H9 (cell line): ENCODE data around the gene NLRP4. TPM values are rescaled to one million over a fixed set of nuclear protein-coding genes. Genes with fewer than 3 reads are reported as not detected.

Source experiments
- DNase-seq: peaks from one replicate; pipeline ENCODE4 v3.0.0-alpha.2; 2017
- H2AFZ ChIP-seq: one replicate; pipeline ENCODE4 v1.6.1; 2013; ENCODE audit warnings: mild to moderate bottlenecking, low read length, control low read depth, moderate library complexity
- H2AK5ac ChIP-seq: 2 replicates; pipeline ENCODE4 v1.6.1; 2013; ENCODE audit warnings: low read length, control low read depth, mixed read lengths; ENCODE audit not compliant: insufficient read length
- H2BK120ac ChIP-seq: one replicate; pipeline ENCODE4 v1.6.1; 2013; ENCODE audit warnings: low read depth, mild to moderate bottlenecking, low read length, control low read depth, inconsistent platforms; ENCODE audit not compliant: poor library complexity, severe bottlenecking
- H2BK12ac ChIP-seq: 2 replicates; pipeline ENCODE4 v1.6.1; 2013; ENCODE audit warnings: low read length, control low read depth, mixed read lengths, low read depth; ENCODE audit not compliant: insufficient read length
- H2BK15ac ChIP-seq: 2 replicates; pipeline ENCODE4 v1.6.1; 2013; ENCODE audit warnings: low read depth, low read length, control low read depth
- H2BK20ac ChIP-seq: one replicate; pipeline ENCODE4 v1.6.1; 2013; ENCODE audit warnings: low read depth, mild to moderate bottlenecking, low read length, control low read depth, inconsistent platforms; ENCODE audit not compliant: poor library complexity, severe bottlenecking
- H2BK5ac ChIP-seq: 2 replicates; pipeline ENCODE4 v1.6.1; 2013; ENCODE audit warnings: low read length, control low read depth, mixed read lengths; ENCODE audit not compliant: insufficient read length
- H3K14ac ChIP-seq: 2 replicates; pipeline ENCODE4 v1.6.1; 2013; ENCODE audit warnings: low read length, control low read depth; ENCODE audit not compliant: insufficient read depth
- H3K18ac ChIP-seq: 2 replicates; pipeline ENCODE4 v1.6.1; 2013; ENCODE audit warnings: low read depth, mild to moderate bottlenecking, mixed read lengths, low read length, control low read depth; ENCODE audit not compliant: insufficient read length
- H3K23ac ChIP-seq: 2 replicates; pipeline ENCODE4 v1.6.1; 2013; ENCODE audit warnings: low read length, control low read depth, mixed read lengths, low read depth; ENCODE audit not compliant: insufficient read length
- H3K23me2 ChIP-seq: 2 replicates; pipeline ENCODE4 v1.6.1; 2013; ENCODE audit warnings: low read depth, mild to moderate bottlenecking, mixed read lengths, low read length, control low read depth; ENCODE audit not compliant: insufficient read length, poor library complexity, severe bottlenecking
- H3K27ac ChIP-seq: 2 replicates; pipeline ENCODE4 v1.5.1; 2013; ENCODE audit warnings: low read length, control low read depth, mixed read lengths, low read depth; ENCODE audit not compliant: insufficient read length
- H3K27me3 ChIP-seq: 2 replicates; pipeline ENCODE4 v1.6.1; 2013; ENCODE audit warnings: low read length, control low read depth, inconsistent platforms; ENCODE audit not compliant: insufficient read depth
- H3K4ac ChIP-seq: 2 replicates; pipeline ENCODE4 v1.6.1; 2013; ENCODE audit warnings: low read depth, mild to moderate bottlenecking, control low read depth, inconsistent platforms, low read length, moderate library complexity
- H3K4me1 ChIP-seq: 2 replicates; pipeline ENCODE4 v1.6.1; 2013; ENCODE audit warnings: low read length, control low read depth, inconsistent platforms; ENCODE audit not compliant: insufficient read depth
- H3K4me2 ChIP-seq: 2 replicates; pipeline ENCODE4 v1.6.1; 2013; ENCODE audit warnings: low read length, control low read depth, mixed read lengths; ENCODE audit not compliant: insufficient read length, insufficient read depth
- H3K56ac ChIP-seq: 2 replicates; pipeline ENCODE4 v1.6.1; 2013; ENCODE audit warnings: low read depth, mild to moderate bottlenecking, mixed read lengths, low read length, control low read depth; ENCODE audit not compliant: insufficient read length
- H3K79me1 ChIP-seq: 2 replicates; pipeline ENCODE4 v1.6.1; 2013; ENCODE audit warnings: low read depth, mild to moderate bottlenecking, moderate library complexity, low read length, control low read depth, inconsistent platforms; ENCODE audit not compliant: insufficient read depth, poor library complexity, severe bottlenecking
- H3K79me2 ChIP-seq: 2 replicates; pipeline ENCODE4 v1.6.1; 2013; ENCODE audit warnings: low read length, control low read depth, inconsistent platforms; ENCODE audit not compliant: insufficient read depth
- H3K9ac ChIP-seq: 2 replicates; pipeline ENCODE4 v1.6.1; 2013; ENCODE audit warnings: low read length, control low read depth, mixed read lengths; ENCODE audit not compliant: insufficient read length; ENCODE audit errors: extremely low read depth
- H3K9me3 ChIP-seq: one replicate; pipeline ENCODE4 v1.6.1; 2013; ENCODE audit warnings: low read depth, low read length, inconsistent platforms; ENCODE audit not compliant: control insufficient read depth
- H3T11ph ChIP-seq: one replicate; pipeline ENCODE4 v1.6.1; 2013; ENCODE audit warnings: mild to moderate bottlenecking, low read length, control low read depth, inconsistent platforms
- H4K20me1 ChIP-seq: one replicate; pipeline ENCODE4 v1.6.1; 2013; ENCODE audit not compliant: control insufficient read depth, insufficient read length, insufficient read depth
- H4K5ac ChIP-seq: 2 replicates; pipeline ENCODE4 v1.6.1; 2013; ENCODE audit warnings: low read depth, mild to moderate bottlenecking, mixed read lengths, low read length, control low read depth; ENCODE audit not compliant: insufficient read length
- H4K8ac ChIP-seq: replicated peaks from 2 replicates; pipeline ENCODE4 v1.6.1; 2013; ENCODE audit warnings: low read length, control low read depth, mixed read lengths, low read depth; ENCODE audit not compliant: insufficient read length
- H4K91ac ChIP-seq: 2 replicates; pipeline ENCODE4 v1.6.1; 2013; ENCODE audit warnings: low read depth, mild to moderate bottlenecking, moderate library complexity, mixed read lengths, low read length, control low read depth; ENCODE audit not compliant: insufficient read length
- H3K27ac Mint-ChIP-seq, 3 experiments: 2 replicates in 2 of 3; 3 replicates in 1 of 3; pipeline ENCODE4 v1.8.0; 2020 to 2021; ENCODE audit warnings: mixed read lengths in 3 of 3, mild to moderate bottlenecking in 1 of 3, moderate library complexity in 1 of 3
- H3K27me3 Mint-ChIP-seq: 2 replicates; pipeline ENCODE4 v1.8.0; 2021; ENCODE audit warnings: low read depth, mild to moderate bottlenecking, moderate library complexity, mixed read lengths
- H3K36me3 Mint-ChIP-seq, 3 experiments: 2 replicates in 2 of 3; 3 replicates in 1 of 3; pipeline ENCODE4 v1.8.0; 2020 to 2021; ENCODE audit warnings: low read depth in 3 of 3, mixed read lengths in 3 of 3; ENCODE audit not compliant: insufficient read depth in 1 of 3
- H3K4me1 Mint-ChIP-seq, 2 experiments: 2 replicates each; pipeline ENCODE4 v1.8.0; 2020; ENCODE audit warnings: mixed read lengths in 2 of 2
- H3K4me3 Mint-ChIP-seq, 2 experiments: 2 replicates in 1 of 2; 3 replicates in 1 of 2; pipeline ENCODE4 v1.8.0; 2020 to 2021; ENCODE audit warnings: mild to moderate bottlenecking in 2 of 2, mixed read lengths in 2 of 2, moderate library complexity in 1 of 2
- H3K9me3 Mint-ChIP-seq, 2 experiments: 2 replicates in 1 of 2; 3 replicates in 1 of 2; pipeline ENCODE4 v1.8.0; 2020; ENCODE audit warnings: mild to moderate bottlenecking in 2 of 2, mixed read lengths in 2 of 2, moderate library complexity in 1 of 2
- WGBS: extraction: QIAGEN DNeasy Blood & Tissue Kit; methylation state at CpG from one replicate; pipeline ENCODE4 v1.1.7; 2013; ENCODE audit warnings: missing lambda C conversion rate, low lambda C conversion rate, mixed read lengths; ENCODE audit not compliant: insufficient read length; ENCODE audit errors: extremely low coverage; 5-methylcytosine and 5-hydroxymethylcytosine counted together
- total RNA-seq: library from RNA; stranded (reverse); gene quantifications from 2 replicates; pipeline ENCODE4 v1.2.1, GENCODE V29; 2021
- TF ChIP-seq, protein P1 (sequence below): fragments of 200-600 bp; sonication (generic); conservative IDR thresholded peaks from 3 replicates; pipeline ENCODE4 v1.8.0; 2021; ENCODE audit warnings: antibody characterized with exemption, mild to moderate bottlenecking

Gene NLRP4
- total RNA-seq, 1 experiment from 2014 or later = not detected

DNA sequence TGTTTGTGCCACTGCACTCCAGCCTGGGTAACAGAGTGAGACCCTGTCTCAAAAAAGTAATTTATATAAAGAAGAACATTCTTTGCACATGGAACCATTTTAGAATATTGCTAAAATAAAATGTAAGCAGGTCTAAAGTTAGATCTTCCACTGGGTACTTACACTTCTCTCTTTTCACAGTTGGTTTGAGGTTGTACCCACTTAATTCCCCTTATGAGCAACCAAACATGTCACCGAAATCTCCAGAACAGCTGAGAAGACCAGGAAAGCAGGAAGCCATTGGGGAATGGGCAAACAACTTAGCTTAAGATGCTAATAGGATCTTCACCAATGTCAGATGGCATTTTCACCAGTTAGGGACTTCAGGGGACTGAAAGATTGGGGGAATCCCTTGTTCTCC, 18.8 kb downstream of the NLRP4 start:
- H4K20me1 ChIP-seq = no peaks in the 10 kb centered on the region
- no peak overlapping the region for H4K8ac ChIP-seq
- Mint-ChIP-seq H3K4me1 (no peaks in the 10 kb centered on the region), H3K27ac (no peak overlapping the region), H3K36me3 (peaks cover 10 to 18% (median 11%) of the 10 kb centered on the region in 3 experiments; a peak in 6 of 7 replicates), H3K4me3 (no peak overlapping the region), H3K27me3 (peaks cover 3% of the 10 kb centered on the region), H3K9me3 (peaks cover 82 to 84% of the 10 kb centered on the region in 2 experiments)
- no peak overlapping the region for H3K27ac ChIP-seq
- no CpG with 5 or more reads among the region's 1 CpG for WGBS
- no peak overlapping the region for H3K4me2 ChIP-seq
- H3K14ac ChIP-seq = no peak overlapping the region
- no peaks in the 10 kb centered on the region for H3K27me3 ChIP-seq
- no peak overlapping the region for H3K56ac ChIP-seq
- H2BK20ac ChIP-seq = no peak overlapping the region
- no peak for DNase-seq
- H3K23ac ChIP-seq = no peak overlapping the region
- H2BK120ac ChIP-seq = no peak overlapping the region
- H2BK5ac ChIP-seq = no peak overlapping the region
- no peak overlapping the region for H3K4ac ChIP-seq
- no peaks in the 10 kb centered on the region for H3K79me2 ChIP-seq
- H2AK5ac ChIP-seq = no peak overlapping the region
- peaks cover 82% of the 10 kb centered on the region for H3K9me3 ChIP-seq
- H4K5ac ChIP-seq = no peak overlapping the region
- TF ChIP-seq, protein P1, sequence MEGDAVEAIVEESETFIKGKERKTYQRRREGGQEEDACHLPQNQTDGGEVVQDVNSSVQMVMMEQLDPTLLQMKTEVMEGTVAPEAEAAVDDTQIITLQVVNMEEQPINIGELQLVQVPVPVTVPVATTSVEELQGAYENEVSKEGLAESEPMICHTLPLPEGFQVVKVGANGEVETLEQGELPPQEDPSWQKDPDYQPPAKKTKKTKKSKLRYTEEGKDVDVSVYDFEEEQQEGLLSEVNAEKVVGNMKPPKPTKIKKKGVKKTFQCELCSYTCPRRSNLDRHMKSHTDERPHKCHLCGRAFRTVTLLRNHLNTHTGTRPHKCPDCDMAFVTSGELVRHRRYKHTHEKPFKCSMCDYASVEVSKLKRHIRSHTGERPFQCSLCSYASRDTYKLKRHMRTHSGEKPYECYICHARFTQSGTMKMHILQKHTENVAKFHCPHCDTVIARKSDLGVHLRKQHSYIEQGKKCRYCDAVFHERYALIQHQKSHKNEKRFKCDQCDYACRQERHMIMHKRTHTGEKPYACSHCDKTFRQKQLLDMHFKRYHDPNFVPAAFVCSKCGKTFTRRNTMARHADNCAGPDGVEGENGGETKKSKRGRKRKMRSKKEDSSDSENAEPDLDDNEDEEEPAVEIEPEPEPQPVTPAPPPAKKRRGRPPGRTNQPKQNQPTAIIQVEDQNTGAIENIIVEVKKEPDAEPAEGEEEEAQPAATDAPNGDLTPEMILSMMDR = no peak
- no peak overlapping the region for H4K91ac ChIP-seq
- no peaks in the 10 kb centered on the region for H3K79me1 ChIP-seq
- H3K18ac ChIP-seq = no peak overlapping the region
- no peak overlapping the region for H2BK12ac ChIP-seq
- H3K23me2 ChIP-seq = no peaks in the 10 kb centered on the region
- H2BK15ac ChIP-seq = no peak overlapping the region
- H3T11ph ChIP-seq = no peak overlapping the region
- no peak overlapping the region for H2AFZ ChIP-seq
- H3K9ac ChIP-seq = no peak overlapping the region
- no peaks in the 10 kb centered on the region for H3K4me1 ChIP-seq
